ENCODE measurements around the gene MMEL1.
A peak's percentile ranks its signal among the peaks of the same experiment; 100 is the strongest.

MMEL1 gene

GRCh38 chr1:2645143-2645542, 12.3 kb upstream of the MMEL1 start:
- TF ChIP-seq CEBPB (IDR thresholded peaks at IDR 0.05) (no peak), EGR1 (IDR thresholded peaks at IDR 0.05) (no peak), TCF12 (IDR thresholded peaks at IDR 0.05; ENCODE audit: low read depth) (no peak), TAF1 (IDR thresholded peaks at IDR 0.05; ENCODE audit: low read depth) (no peak), FOXM1 (IDR thresholded peaks at IDR 0.05; ENCODE audit: borderline replicate concordance, low read depth) (no peak), RAD21 (IDR thresholded peaks at IDR 0.05; ENCODE audit: low read depth) (no peak), REST (IDR thresholded peaks at IDR 0.05; ENCODE audit: low read depth) (no peak), YY1 (IDR thresholded peaks at IDR 0.05; ENCODE audit: low read depth) (no peak)

- no peak for TF ChIP-seq TCF12 (IDR thresholded peaks at IDR 0.05; ENCODE audit: low read depth)
- no peak for TF ChIP-seq MAX (IDR thresholded peaks at IDR 0.05)
- TF ChIP-seq EGR1 (IDR thresholded peaks at IDR 0.05), result no peak
- TF ChIP-seq FOXM1 (IDR thresholded peaks at IDR 0.05; ENCODE audit: borderline replicate concordance, low read depth), result no peak
- TF ChIP-seq NFIC (IDR thresholded peaks at IDR 0.05), result no peak
- TF ChIP-seq EP300 (IDR thresholded peaks at IDR 0.05; ENCODE audit: borderline replicate concordance), result no peak
- TF ChIP-seq CEBPB (IDR thresholded peaks at IDR 0.05), result no peak
- TF ChIP-seq REST (IDR thresholded peaks at IDR 0.05; ENCODE audit: low read depth), result no peak
- no peak for TF ChIP-seq RAD21 (IDR thresholded peaks at IDR 0.05; ENCODE audit: low read depth)
- no peak for TF ChIP-seq CREB1 (IDR thresholded peaks at IDR 0.05; ENCODE audit: low read depth)
- no peak for TF ChIP-seq TEAD4 (IDR thresholded peaks at IDR 0.05)
- TF ChIP-seq USF1 (IDR thresholded peaks at IDR 0.05), result no peak
- TF ChIP-seq TAF1 (IDR thresholded peaks at IDR 0.05; ENCODE audit: low read depth), result no peak
- TF ChIP-seq YY1 (IDR thresholded peaks at IDR 0.05; ENCODE audit: low read depth), result no peak
- no peak for TF ChIP-seq ZBTB7A (IDR thresholded peaks at IDR 0.05; ENCODE audit: low read depth)
Measured at GRCh38 chr1:2644591-2645101, 11.8 kb upstream of the MMEL1 start.

GRCh38 chr1:2644171-2644570, 11.4 kb upstream of the MMEL1 start:
- TF ChIP-seq RAD21 (IDR thresholded peaks at IDR 0.05; ENCODE audit: low read depth) (no peak), TEAD4 (IDR thresholded peaks at IDR 0.05) (no peak), ZBTB7A (IDR thresholded peaks at IDR 0.05; ENCODE audit: low read depth) (no peak), MAX (IDR thresholded peaks at IDR 0.05) (no peak), EP300 (IDR thresholded peaks at IDR 0.05; ENCODE audit: borderline replicate concordance) (no peak), YY1 (IDR thresholded peaks at IDR 0.05; ENCODE audit: low read depth) (no peak), USF1 (IDR thresholded peaks at IDR 0.05) (no peak), CEBPB (IDR thresholded peaks at IDR 0.05) (no peak)

- TF ChIP-seq MAX (IDR thresholded peaks at IDR 0.05), result no peak
Measured at GRCh38 chr1:2643414-2644077, 10.7 kb upstream of the MMEL1 start.

GRCh38 chr1:2642560-2643413, 10.0 kb upstream of the MMEL1 start:
- 0 out of 2 replicates have a peak, but pooled peaks have one; percentile 14 for TF ChIP-seq EGR1 (IDR thresholded peaks at IDR 0.05)
- no peak; the same call in 1 of the 2 replicates for TF ChIP-seq TCF12 (IDR thresholded peaks at IDR 0.05; ENCODE audit: low read depth)
- peak; percentile 54; the same call in 1 of the 2 replicates for TF ChIP-seq MAX (IDR thresholded peaks at IDR 0.05)
- TF ChIP-seq TAF1 (IDR thresholded peaks at IDR 0.05; ENCODE audit: low read depth), result peak; percentile 51; the same call in 1 of the 2 replicates
- TF ChIP-seq EP300 (IDR thresholded peaks at IDR 0.05; ENCODE audit: borderline replicate concordance), result peak; percentile 34; the same call in 1 of the 2 replicates
- TF ChIP-seq CREB1 (IDR thresholded peaks at IDR 0.05; ENCODE audit: low read depth), result no peak
- TF ChIP-seq ZBTB7A (IDR thresholded peaks at IDR 0.05; ENCODE audit: low read depth), result peak; percentile 90; the same call in 1 of the 2 replicates
- peak; percentile 40 for TF ChIP-seq TEAD4 (IDR thresholded peaks at IDR 0.05)
